GM23338 (cell line): Measurements from ENCODE around the gene C20orf173. TPM values are rescaled to one million over a fixed set of nuclear protein-coding genes. Genes with fewer than 3 reads are reported as not detected.

Experiments used
- ATAC-seq: fragments of 200-7000 bp; cut with Tn5 transposase; 3 replicates; pipeline ENCODE4 v1.9.1; 2020
- DNase-seq: peaks from one replicate; pipeline ENCODE4 v3.0.0-alpha.2; 2015; ENCODE audit warnings: low spot score
- H2AFZ ChIP-seq: fragments of 200-600 bp; sonication (generic); 2 replicates; pipeline ENCODE4 v1.8.0; 2016; ENCODE audit warnings: antibody characterized with exemption, mild to moderate bottlenecking, moderate library complexity
- H3F3A ChIP-seq: fragments of 200-600 bp; sonication (generic); replicated peaks from 2 replicates; pipeline ENCODE4 v1.8.0; 2017; ENCODE audit warnings: antibody characterized with exemption, mixed run types, low read depth
- H3K27ac ChIP-seq: fragments of 200-600 bp; sonication (generic); 2 replicates; pipeline ENCODE4 v1.6.1; 2016; ENCODE audit warnings: low read depth
- H3K27me3 ChIP-seq: fragments of 200-600 bp; sonication (generic); 2 replicates; pipeline ENCODE4 v1.8.0; 2016; ENCODE audit warnings: mild to moderate bottlenecking, mixed run types, moderate library complexity; ENCODE audit not compliant: insufficient read depth
- H3K36me3 ChIP-seq: fragments of 200-600 bp; sonication (generic); 2 replicates; pipeline ENCODE4 v1.8.0; 2016; ENCODE audit warnings: mild to moderate bottlenecking; ENCODE audit not compliant: insufficient read depth
- H3K4me1 ChIP-seq: fragments of 200-600 bp; sonication (generic); 2 replicates; pipeline ENCODE4 v1.8.0; 2016; ENCODE audit warnings: mild to moderate bottlenecking, moderate library complexity; ENCODE audit not compliant: insufficient read depth
- H3K4me2 ChIP-seq: fragments of 200-600 bp; sonication (generic); 2 replicates; pipeline ENCODE4 v1.7.1; 2017; ENCODE audit warnings: mixed run types
- H3K4me3 ChIP-seq: fragments of 200-600 bp; sonication (generic); 2 replicates; pipeline ENCODE4 v1.6.1; 2016; ENCODE audit warnings: mixed run types
- H3K79me2 ChIP-seq: fragments of 200-600 bp; sonication (generic); replicated peaks from 2 replicates; pipeline ENCODE4 v1.8.0; 2017; ENCODE audit warnings: mild to moderate bottlenecking; ENCODE audit not compliant: insufficient read depth
- H3K9me2 ChIP-seq: fragments of 200-600 bp; sonication (generic); 2 replicates; pipeline ENCODE4 v1.8.0; 2017; ENCODE audit not compliant: insufficient read depth
- H4K20me1 ChIP-seq: fragments of 200-600 bp; sonication (generic); replicated peaks from 2 replicates; pipeline ENCODE4 v1.8.0; 2017; ENCODE audit warnings: mild to moderate bottlenecking; ENCODE audit not compliant: insufficient read depth
- H3K27ac Mint-ChIP-seq: 2 replicates; pipeline ENCODE4 v1.8.0; 2020; ENCODE audit warnings: inconsistent platforms, mild to moderate bottlenecking, moderate library complexity, mixed read lengths
- H3K27me3 Mint-ChIP-seq: 3 replicates; pipeline ENCODE4 v1.8.0; 2022; ENCODE audit warnings: low read depth, mild to moderate bottlenecking, moderate library complexity, mixed read lengths, inconsistent platforms; ENCODE audit not compliant: insufficient read depth, poor library complexity
- H3K36me3 Mint-ChIP-seq: 3 replicates; pipeline ENCODE4 v1.8.0; 2021; ENCODE audit warnings: low read depth, mild to moderate bottlenecking, inconsistent platforms, moderate library complexity, mixed read lengths
- H3K4me1 Mint-ChIP-seq: 3 replicates; pipeline ENCODE4 v1.8.0; 2020; ENCODE audit warnings: mild to moderate bottlenecking, inconsistent platforms, mixed read lengths
- H3K4me3 Mint-ChIP-seq: 3 replicates; pipeline ENCODE4 v1.8.0; 2021; ENCODE audit warnings: moderate library complexity, mild to moderate bottlenecking, inconsistent platforms, mixed read lengths
- H3K9me3 Mint-ChIP-seq: 3 replicates; pipeline ENCODE4 v1.8.0; 2020; ENCODE audit warnings: moderate library complexity, mild to moderate bottlenecking, inconsistent platforms, mixed read lengths
- CREB1 ChIP-seq: fragments of 250-450 bp; sonication (Bioruptor Pico); IDR thresholded peaks from 2 replicates; pipeline ENCODE4 v1.5.0; 2020; ENCODE audit warnings: low read depth, mild to moderate bottlenecking, moderate library complexity
- ETS1 ChIP-seq: IDR thresholded peaks from 2 replicates; pipeline ENCODE4 v1.6.1; 2016; ENCODE audit warnings: antibody characterized with exemption
- EZH2 ChIP-seq: fragments of 200-600 bp; sonication (generic); IDR thresholded peaks from one replicate; pipeline ENCODE4 v1.8.0; 2017; ENCODE audit warnings: antibody characterized with exemption, mild to moderate bottlenecking, low read depth; ENCODE audit not compliant: unreplicated experiment
- EZH2phosphoT487 ChIP-seq: fragments of 200-600 bp; sonication (generic); IDR thresholded peaks from one replicate; pipeline ENCODE4 v1.8.1; 2018; ENCODE audit warnings: antibody characterized with exemption; ENCODE audit not compliant: unreplicated experiment
- JUNB ChIP-seq: IDR thresholded peaks from one replicate; pipeline ENCODE4 v1.6.1; 2016; ENCODE audit warnings: antibody characterized with exemption; ENCODE audit not compliant: unreplicated experiment
- NANOG ChIP-seq: IDR thresholded peaks from 2 replicates; pipeline ENCODE4 v1.6.1; 2016; ENCODE audit warnings: antibody characterized with exemption, borderline replicate concordance
- STAT1 ChIP-seq: IDR thresholded peaks from one replicate; pipeline ENCODE4 v1.6.1; 2016; ENCODE audit warnings: antibody characterized with exemption; ENCODE audit not compliant: unreplicated experiment
- ZNF114 ChIP-seq: fragments of 250-450 bp; sonication (Bioruptor Pico); IDR thresholded peaks from 2 replicates; pipeline ENCODE4 v1.5.0; 2020; ENCODE audit warnings: mild to moderate bottlenecking, moderate library complexity
- ZNF462 ChIP-seq: fragments of 250-450 bp; sonication (Bioruptor Pico); IDR thresholded peaks from 2 replicates; pipeline ENCODE4 v1.5.0; 2020; ENCODE audit warnings: mild to moderate bottlenecking, moderate library complexity
- polyA plus RNA-seq: library from polyadenylated mRNA; unstranded; fragments of >200 nt; fragmentation: Nextera tagmentation; extraction: Ambion mirVana; gene quantifications from 2 replicates; pipeline ENCODE4 v1.2.1, GENCODE V29; 2016
- total RNA-seq: library from RNA; depleted of rRNA; stranded (reverse); fragments of >200 nt; shearing (Covaris generic); gene quantifications from 2 replicates; pipeline ENCODE4 v1.2.3, GENCODE V29; 2014

Gene C20orf173
- total and polyA plus RNA-seq, 2 experiments from 2014 or later: not detected

DNA sequence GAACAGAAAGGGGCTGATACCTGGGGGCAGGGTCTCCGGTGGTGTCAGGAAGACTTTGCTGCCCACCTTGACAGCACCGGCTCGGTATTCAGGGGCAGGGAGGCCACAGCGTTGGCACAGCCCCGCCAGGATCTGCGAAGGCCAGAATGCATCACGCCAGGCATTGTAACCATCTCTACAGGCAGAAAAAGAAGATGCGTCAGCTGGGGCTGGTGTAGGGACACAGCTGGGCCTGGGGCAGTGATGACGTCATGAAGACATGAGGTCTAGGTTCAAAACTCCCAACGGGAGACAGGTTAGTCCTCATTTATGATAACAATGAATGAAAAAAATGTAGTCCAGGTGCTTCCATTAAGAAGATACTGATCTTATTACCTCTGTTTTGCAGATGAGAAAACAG, 34.4 kb upstream of the C20orf173 start:
- peaks cover 3% of the 10 kb centered on the region; the same call in 1 of the 2 replicates for H3K4me1 ChIP-seq
- no peak overlapping the region for H3K27ac ChIP-seq
- no peaks in the 10 kb centered on the region for H3K79me2 ChIP-seq
- no peak overlapping the region for H3K4me3 ChIP-seq
- no peaks in the 10 kb centered on the region for H4K20me1 ChIP-seq
- DNase-seq: no peak
- no peak overlapping the region for H2AFZ ChIP-seq
- H3K4me1 Mint-ChIP-seq: peaks cover 18% of the 10 kb centered on the region
- TF ChIP-seq EZH2phosphoT487 (no peak), ZNF462 (CRISPR knock-in tag) (no peak), CREB1 (no peak), JUNB (no peak), NANOG (no peak), ZNF114 (CRISPR knock-in tag) (no peak), STAT1 (no peak), ETS1 (no peak), EZH2 (no peak)
- ATAC-seq: no peak
- no peaks in the 10 kb centered on the region for H3K9me2 ChIP-seq
- no peaks in the 10 kb centered on the region for H3K27me3 ChIP-seq
- no peak overlapping the region for H3K4me3 Mint-ChIP-seq
- H3K27me3 Mint-ChIP-seq: peaks cover 7% of the 10 kb centered on the region
- no peak overlapping the region for H3K27ac Mint-ChIP-seq
- H3F3A ChIP-seq: no peaks in the 10 kb centered on the region
- H3K36me3 ChIP-seq: no peaks in the 10 kb centered on the region
- H3K4me2 ChIP-seq: no peak overlapping the region
- no peaks in the 10 kb centered on the region; the same call in 2 of the 3 replicates for H3K9me3 Mint-ChIP-seq
- H3K36me3 Mint-ChIP-seq: no peaks in the 10 kb centered on the region; the same call in 2 of the 3 replicates
